GM12864 (cell line): ENCODE results near the gene CYP4V2.

ENCODE experiments used
- DNase-seq: peaks from one replicate; pipeline ENCODE4 v3.0.0-alpha.2; 2011; ENCODE audit warnings: low read depth
- H3K4me3 ChIP-seq: 2 replicates; pipeline ENCODE4 v1.5.1; 2011; ENCODE audit warnings: mild to moderate bottlenecking, low read depth, low read length, control low read depth
- CTCF ChIP-seq: IDR thresholded peaks from 2 replicates; pipeline ENCODE4 v1.5.1; 2011; ENCODE audit warnings: low read depth, mild to moderate bottlenecking, moderate library complexity, low read length, control low read depth, inconsistent platforms; ENCODE audit errors: missing control alignments

Gene CYP4V2

GRCh38 chr4:186200516-186200915 is 9.1 kb downstream of the CYP4V2 start:
- DNase-seq, result no peak

GRCh38 chr4:186201010-186201409 is 9.6 kb downstream of the CYP4V2 start:
- H3K4me3 ChIP-seq, result no peak overlapping the region
- no peak for DNase-seq
- no peak for TF ChIP-seq CTCF

More at GRCh38 chr4:186200516-186200915, 9.1 kb downstream of the CYP4V2 start:
- TF ChIP-seq CTCF, result no peak
- no peak overlapping the region for H3K4me3 ChIP-seq

- H3K4me3 ChIP-seq, result no peak overlapping the region
- TF ChIP-seq CTCF, result peak; percentile 83
- DNase-seq, result no peak
Measured at GRCh38 chr4:186201535-186202230, 10.3 kb downstream of the CYP4V2 start.

GRCh38 chr4:186202490-186203140 is 11.2 kb downstream of the CYP4V2 start:
- DNase-seq, result no peak
- no peak for TF ChIP-seq CTCF
- no peak overlapping the region for H3K4me3 ChIP-seq

- no peak for TF ChIP-seq CTCF
- DNase-seq, result no peak
- no peak overlapping the region for H3K4me3 ChIP-seq
Measured at GRCh38 chr4:186203406-186203805, 12.0 kb downstream of the CYP4V2 start.

- no peak for DNase-seq
- peak overlapping the region; percentile 13 for H3K4me3 ChIP-seq
- TF ChIP-seq CTCF, result no peak
Measured at GRCh38 chr4:186204103-186204559, 12.8 kb downstream of the CYP4V2 start.
